Esophagus (tissue), 2 donors: ENCODE measurements around the gene ANO4. TPM values are rescaled to one million over a fixed set of nuclear protein-coding genes. Genes with fewer than 3 reads are reported as not detected.
"Not testable (repeated sequence)": the region's sequence is repeated elsewhere in the genome, so short reads cannot be mapped to it uniquely, and the experiment has no call there.

ENCODE experiments used
- H3K27ac ChIP-seq, 2 donors: one replicate each; pipeline ENCODE4 v1.5.1; 2013; ENCODE audit warnings: low read depth in 2 of 2, mild to moderate bottlenecking in 2 of 2, inconsistent platforms in 1 of 2, low read length in 1 of 2, moderate library complexity in 1 of 2
- H3K27me3 ChIP-seq, 2 donors: one replicate each; pipeline ENCODE4 v1.6.1; 2013; ENCODE audit warnings: low read length in 2 of 2, control low read depth in 1 of 2, mild to moderate bottlenecking in 1 of 2; ENCODE audit not compliant: insufficient read depth in 2 of 2, control insufficient read depth in 1 of 2
- H3K36me3 ChIP-seq, 2 donors: one replicate each; pipeline ENCODE4 v1.6.1; 2013; ENCODE audit warnings: low read length in 1 of 2; ENCODE audit not compliant: control insufficient read depth in 2 of 2, insufficient read depth in 2 of 2
- H3K4me1 ChIP-seq, 2 donors: one replicate each; pipeline ENCODE4 v1.6.1; 2013; ENCODE audit warnings: low read length in 1 of 2; ENCODE audit not compliant: control insufficient read depth in 2 of 2, insufficient read depth in 2 of 2
- H3K4me3 ChIP-seq, 2 donors: one replicate each; pipeline ENCODE4 v1.5.1; 2013; ENCODE audit warnings: low read length in 2 of 2, mild to moderate bottlenecking in 2 of 2, low read depth in 1 of 2, moderate library complexity in 1 of 2
- H3K9me3 ChIP-seq, 2 donors: one replicate each; pipeline ENCODE4 v1.6.1; 2013; ENCODE audit warnings: mild to moderate bottlenecking in 2 of 2, low read depth in 1 of 2, low read length in 1 of 2, moderate library complexity in 1 of 2; ENCODE audit not compliant: control insufficient read depth in 2 of 2, insufficient read depth in 1 of 2
- WGBS, 2 donors: extraction: QIAGEN DNeasy Blood & Tissue Kit; methylation state at CpG; one replicate each; pipeline ENCODE4 v1.1.7; 2013; 5-methylcytosine and 5-hydroxymethylcytosine counted together
- polyA plus RNA-seq, 2 donors: library from polyadenylated mRNA; stranded (reverse); fragments of 200-250 nt; gene quantifications; one replicate each; pipeline ENCODE4 v1.2.3, GENCODE V29; 2013
- donor health status: healthy with polysubstance abuse.
- donor health status: Bipolar disorder and iron deficiency.

The ANO4 gene
- polyA plus RNA-seq, 2 donors, result 0.02 TPM; not detected in 1

DNA sequence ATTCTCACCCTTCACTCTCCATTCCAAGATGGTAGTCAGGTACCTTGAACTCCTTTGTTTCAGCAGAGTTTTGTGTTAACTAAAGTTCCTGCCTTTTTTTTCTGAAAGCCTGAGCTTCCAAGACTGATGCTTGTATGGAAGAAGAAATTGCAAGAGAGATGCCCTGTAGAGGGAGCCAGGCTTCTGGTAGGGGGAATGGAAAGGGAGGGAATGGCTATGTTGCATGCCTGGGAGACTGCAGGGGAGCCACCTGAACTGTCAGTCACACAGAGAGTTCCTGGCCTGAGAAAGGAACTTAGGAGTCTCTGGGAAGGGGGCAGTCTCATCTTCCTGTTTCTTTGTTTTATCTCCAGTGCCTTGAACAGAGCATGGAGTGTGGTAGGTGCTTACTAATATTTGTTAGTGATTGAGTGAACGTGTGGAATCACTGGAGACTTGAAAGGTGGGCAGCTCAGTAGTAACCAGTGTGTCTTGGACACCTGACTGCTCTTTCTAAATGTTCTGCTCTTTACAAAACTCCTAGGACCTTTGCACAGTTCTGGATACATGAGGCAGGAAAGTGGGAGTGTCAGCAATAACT lies 132.2 kb downstream of the ANO4 start:
- Histone ChIP-seq H3K9me3 (no peaks in the 10 kb centered on the region), H3K27me3 (no peaks in the 10 kb centered on the region), H3K27ac (no peak overlapping the region), H3K36me3 (no peaks in the 10 kb centered on the region), H3K4me3 (no peak overlapping the region), H3K4me1 (no peaks in the 10 kb centered on the region)
- 0 to 5% methylated on average over 1 of the region's 1 CpG for WGBS, 2 donors

DNA sequence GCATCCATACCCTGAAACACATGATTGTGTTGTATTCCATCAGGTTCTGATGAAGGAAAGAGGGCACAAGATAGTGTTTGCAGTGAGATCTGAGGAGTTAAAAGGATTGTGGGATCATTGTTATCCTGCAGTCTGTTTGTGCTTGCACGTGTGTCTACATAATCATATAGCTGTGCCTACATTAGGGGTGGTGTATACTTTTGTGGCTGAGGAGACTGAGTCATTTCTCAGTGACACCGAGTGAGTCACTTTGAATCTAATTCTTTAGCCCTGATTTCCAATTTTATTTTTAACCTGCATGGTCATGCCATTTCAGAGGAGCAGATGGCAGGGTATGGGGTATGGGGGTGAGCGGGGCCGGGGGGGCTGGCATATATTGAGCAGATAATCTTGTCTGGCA lies 133.2 kb downstream of the ANO4 start:
- no peak overlapping the region for H3K27ac ChIP-seq
- no peaks in the 10 kb centered on the region for H3K36me3 ChIP-seq
- H3K4me1 ChIP-seq, result no peaks in the 10 kb centered on the region
- WGBS, 2 donors, result 51 to 66% methylated on average over 4 of the region's 4 CpGs
- no peaks in the 10 kb centered on the region for H3K9me3 ChIP-seq
- H3K4me3 ChIP-seq, result no peak overlapping the region
- no peaks in the 10 kb centered on the region for H3K27me3 ChIP-seq

DNA sequence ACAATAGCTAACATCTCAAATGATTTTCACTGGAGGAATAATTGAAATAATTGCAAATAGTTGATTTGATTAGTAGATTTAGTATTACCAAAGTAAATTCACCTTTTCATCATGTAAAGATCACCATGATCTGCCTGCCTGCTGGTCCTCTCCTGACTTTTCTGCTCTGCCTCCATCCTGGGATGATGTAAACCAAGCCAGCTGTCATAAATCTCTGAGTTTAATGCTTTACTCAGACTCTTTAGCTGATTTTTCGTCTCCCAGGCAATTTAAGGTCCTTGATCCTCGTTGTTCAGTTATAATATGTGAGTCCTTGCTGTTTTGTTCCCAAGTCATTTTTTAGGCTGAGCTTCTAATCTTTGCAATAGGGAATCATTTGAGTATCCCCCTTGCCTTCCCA lies 138.0 kb downstream of the ANO4 start:
- no peaks in the 10 kb centered on the region for H3K36me3 ChIP-seq
- no peaks in the 10 kb centered on the region for H3K9me3 ChIP-seq
- no peak overlapping the region for H3K4me3 ChIP-seq
- no peak overlapping the region for H3K27ac ChIP-seq
- no peaks in the 10 kb centered on the region for H3K4me1 ChIP-seq
- WGBS, 2 donors, result 67 to 77% methylated on average over 2 of the region's 2 CpGs
- no peaks in the 10 kb centered on the region for H3K27me3 ChIP-seq

GRCh38 chr12:100933531-100933930 lies 139.0 kb downstream of the ANO4 start:
- H3K36me3 ChIP-seq, H3K4me3 ChIP-seq, H3K27me3 ChIP-seq, H3K27ac ChIP-seq, H3K4me1 ChIP-seq, H3K9me3 ChIP-seq: not testable (repeated sequence)
- WGBS, 2 donors, result 67 to 69% methylated on average over 1 of the region's 1 CpG

DNA sequence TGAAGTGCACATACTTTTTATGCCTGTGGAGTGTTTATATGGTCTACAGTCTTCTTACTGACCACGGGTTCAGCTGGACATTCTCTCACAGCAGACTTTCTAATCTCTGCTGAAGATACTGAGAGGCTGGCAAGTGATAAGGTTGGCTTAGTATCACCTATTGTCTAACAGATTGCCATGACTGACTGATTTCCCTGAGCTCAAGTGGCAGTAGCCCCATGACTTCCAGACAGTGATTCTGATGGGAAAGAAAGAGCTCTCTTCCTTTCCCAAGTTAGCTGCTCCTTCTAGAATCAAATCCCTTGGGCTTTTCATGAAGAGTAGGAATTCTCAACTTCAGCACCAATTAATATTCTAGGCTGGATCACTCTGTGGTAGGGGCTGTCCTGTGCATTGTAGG lies 141.4 kb downstream of the ANO4 start:
- Histone ChIP-seq H3K36me3 (no peaks in the 10 kb centered on the region), H3K9me3 (no peaks in the 10 kb centered on the region), H3K27ac (no peak overlapping the region), H3K27me3 (no peaks in the 10 kb centered on the region), H3K4me1 (no peaks in the 10 kb centered on the region), H3K4me3 (no peak overlapping the region)
- 34 to 64% methylated on average over 1 of the region's 1 CpG for WGBS, 2 donors

- H3K36me3 ChIP-seq, result no peaks in the 10 kb centered on the region
- H3K27me3 ChIP-seq, result no peaks in the 10 kb centered on the region
- WGBS, 2 donors, result 57 to 61% methylated on average over 5 of the region's 5 CpGs
- H3K9me3 ChIP-seq, result no peaks in the 10 kb centered on the region
- no peaks in the 10 kb centered on the region for H3K4me1 ChIP-seq
- H3K27ac ChIP-seq, result no peak overlapping the region
- no peak overlapping the region for H3K4me3 ChIP-seq
These were observed 142.1 kb downstream of the ANO4 start for GRCh38 chr12:100936661-100937060.

- Histone ChIP-seq H3K4me3 (no peak overlapping the region), H3K27me3 (no peaks in the 10 kb centered on the region), H3K27ac (no peak overlapping the region), H3K36me3 (no peaks in the 10 kb centered on the region), H3K9me3 (no peaks in the 10 kb centered on the region), H3K4me1 (no peaks in the 10 kb centered on the region)
- WGBS, 2 donors, result 62 to 81% methylated on average over 2 of the region's 2 CpGs
These were observed 145.9 kb downstream of the ANO4 start for GRCh38 chr12:100940503-100940902.

GRCh38 chr12:100942984-100943749 lies 148.6 kb downstream of the ANO4 start:
- Histone ChIP-seq H3K4me1 (no peaks in the 10 kb centered on the region), H3K27ac (no peak overlapping the region), H3K9me3 (no peaks in the 10 kb centered on the region), H3K4me3 (no peak overlapping the region), H3K36me3 (no peaks in the 10 kb centered on the region), H3K27me3 (no peaks in the 10 kb centered on the region)
- 73 to 77% methylated on average over 5 of the region's 5 CpGs for WGBS, 2 donors

GRCh38 chr12:100951756-100952155 lies 157.2 kb downstream of the ANO4 start:
- Histone ChIP-seq H3K4me3 (no peak overlapping the region), H3K27me3 (no peaks in the 10 kb centered on the region), H3K9me3 (no peaks in the 10 kb centered on the region), H3K4me1 (no peaks in the 10 kb centered on the region), H3K36me3 (no peaks in the 10 kb centered on the region), H3K27ac (no peak overlapping the region)
- 87 to 93% methylated on average over 1 of the region's 1 CpG for WGBS, 2 donors

- Histone ChIP-seq H3K4me1 (no peaks in the 10 kb centered on the region), H3K27ac (no peak overlapping the region), H3K36me3 (no peaks in the 10 kb centered on the region), H3K27me3 (no peaks in the 10 kb centered on the region), H3K4me3 (no peak overlapping the region), H3K9me3 (no peaks in the 10 kb centered on the region)
These were observed 158.6 kb downstream of the ANO4 start for GRCh38 chr12:100953217-100953616.
